ENCODE data around the gene TXNRD1. TPM values are rescaled to one million over a fixed set of nuclear protein-coding genes. Genes with fewer than 3 reads are reported as not detected.

Gene TXNRD1
- total RNA-seq, 4 donors from 2014 or later, result 170 to 313 (median 247) TPM

DNA sequence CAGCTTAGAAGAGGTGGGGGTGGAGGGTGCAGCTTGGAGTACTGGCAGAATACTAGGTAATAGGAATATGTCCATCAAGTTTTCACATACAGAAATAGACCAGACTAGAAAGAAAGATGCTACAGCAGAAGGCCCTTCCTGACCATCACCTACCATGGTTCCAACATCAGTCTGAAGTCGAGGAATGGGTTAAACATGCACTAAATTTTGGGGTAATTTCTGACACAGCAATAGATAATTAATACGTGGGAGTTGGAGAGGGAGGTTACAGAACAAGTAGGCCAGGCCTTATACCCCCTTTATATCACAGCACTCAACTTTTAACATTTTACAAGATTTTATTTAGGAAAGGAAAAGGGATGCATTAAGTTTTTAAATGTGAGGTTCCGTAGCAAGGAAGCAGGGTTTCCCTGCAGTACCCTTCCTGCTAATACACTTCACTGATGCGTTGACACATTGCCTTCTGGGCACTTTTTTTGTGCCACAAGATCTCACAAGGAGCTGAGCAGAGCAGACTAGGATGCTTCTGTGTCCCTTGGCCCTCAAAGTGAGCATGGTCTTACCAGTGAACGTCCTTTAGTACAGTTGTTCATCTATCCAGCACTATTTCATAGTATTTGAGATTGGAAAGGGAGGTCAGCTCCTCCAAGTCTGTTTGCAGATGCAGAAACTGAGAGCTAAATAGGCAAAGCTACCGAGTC lies 138.7 kb downstream of the TXNRD1 start:
- ATAC-seq (ENCODE audit: low FRiP score) (no peak), DNase-seq (ENCODE audit: low spot score) (no peak)
- TF ChIP-seq, protein P1, sequence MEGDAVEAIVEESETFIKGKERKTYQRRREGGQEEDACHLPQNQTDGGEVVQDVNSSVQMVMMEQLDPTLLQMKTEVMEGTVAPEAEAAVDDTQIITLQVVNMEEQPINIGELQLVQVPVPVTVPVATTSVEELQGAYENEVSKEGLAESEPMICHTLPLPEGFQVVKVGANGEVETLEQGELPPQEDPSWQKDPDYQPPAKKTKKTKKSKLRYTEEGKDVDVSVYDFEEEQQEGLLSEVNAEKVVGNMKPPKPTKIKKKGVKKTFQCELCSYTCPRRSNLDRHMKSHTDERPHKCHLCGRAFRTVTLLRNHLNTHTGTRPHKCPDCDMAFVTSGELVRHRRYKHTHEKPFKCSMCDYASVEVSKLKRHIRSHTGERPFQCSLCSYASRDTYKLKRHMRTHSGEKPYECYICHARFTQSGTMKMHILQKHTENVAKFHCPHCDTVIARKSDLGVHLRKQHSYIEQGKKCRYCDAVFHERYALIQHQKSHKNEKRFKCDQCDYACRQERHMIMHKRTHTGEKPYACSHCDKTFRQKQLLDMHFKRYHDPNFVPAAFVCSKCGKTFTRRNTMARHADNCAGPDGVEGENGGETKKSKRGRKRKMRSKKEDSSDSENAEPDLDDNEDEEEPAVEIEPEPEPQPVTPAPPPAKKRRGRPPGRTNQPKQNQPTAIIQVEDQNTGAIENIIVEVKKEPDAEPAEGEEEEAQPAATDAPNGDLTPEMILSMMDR (IDR thresholded peaks at IDR 0.05), result no peak

DNA sequence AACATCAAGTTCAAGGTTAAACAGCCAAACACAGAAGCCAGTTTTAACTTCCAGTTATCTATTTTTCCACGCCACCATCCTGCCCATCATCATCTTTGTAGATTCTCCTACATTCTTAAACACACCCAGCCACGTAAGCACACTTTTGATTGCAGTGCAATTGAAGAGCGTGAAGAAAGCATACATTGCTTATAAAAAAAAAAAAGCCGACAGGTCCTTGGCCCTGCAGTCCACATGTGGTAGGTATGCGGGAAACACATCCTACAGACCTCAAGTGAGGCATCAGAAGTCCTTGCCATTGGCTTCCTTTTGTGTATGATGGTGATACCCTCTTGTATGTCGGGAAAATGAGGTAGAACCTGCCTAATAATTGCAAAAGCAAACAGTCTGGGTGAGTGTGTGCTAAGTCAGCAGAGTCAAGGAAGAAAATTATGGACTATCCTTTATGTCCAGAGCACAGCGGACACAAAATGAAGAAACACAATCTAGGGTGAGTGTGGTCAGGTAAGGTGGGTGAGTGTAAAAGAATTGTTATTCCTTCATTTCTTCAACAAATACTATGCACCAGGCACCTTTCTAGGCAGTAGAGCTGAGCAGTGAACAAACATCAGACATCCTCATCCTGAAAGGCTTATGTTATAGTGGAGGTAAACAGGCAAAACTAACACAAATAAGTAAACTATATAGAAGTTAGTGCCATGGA lies 139.4 kb downstream of the TXNRD1 start:
- TF ChIP-seq, protein P1 (IDR thresholded peaks at IDR 0.05), result no peak
- ATAC-seq (ENCODE audit: low FRiP score) (no peak), DNase-seq (ENCODE audit: low spot score) (no peak)

DNA sequence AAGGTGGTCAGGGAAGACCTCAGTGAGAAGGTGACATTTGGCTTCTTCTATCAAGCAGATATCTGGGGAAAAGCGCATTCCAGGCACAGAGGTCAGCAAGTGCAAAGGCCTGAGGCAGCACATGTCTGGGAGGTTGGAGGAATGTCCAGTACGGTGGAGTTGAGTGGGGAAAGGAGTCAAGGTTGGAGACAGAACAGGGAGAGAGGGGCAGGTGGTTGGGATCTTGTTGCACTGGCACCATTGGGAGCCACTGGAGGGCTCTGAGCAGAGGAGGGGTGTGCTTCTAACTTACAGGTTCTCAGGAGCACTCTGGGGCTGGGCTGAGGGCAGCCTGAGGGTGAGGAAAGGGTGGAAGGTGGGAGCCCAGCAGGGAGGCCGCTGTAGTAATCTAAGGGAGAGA lies 140.1 kb downstream of the TXNRD1 start:
- ATAC-seq (ENCODE audit: low FRiP score), result no peak
- TF ChIP-seq, protein P1 (IDR thresholded peaks at IDR 0.05), result no peak
- DNase-seq (ENCODE audit: low spot score), result no peak

DNA sequence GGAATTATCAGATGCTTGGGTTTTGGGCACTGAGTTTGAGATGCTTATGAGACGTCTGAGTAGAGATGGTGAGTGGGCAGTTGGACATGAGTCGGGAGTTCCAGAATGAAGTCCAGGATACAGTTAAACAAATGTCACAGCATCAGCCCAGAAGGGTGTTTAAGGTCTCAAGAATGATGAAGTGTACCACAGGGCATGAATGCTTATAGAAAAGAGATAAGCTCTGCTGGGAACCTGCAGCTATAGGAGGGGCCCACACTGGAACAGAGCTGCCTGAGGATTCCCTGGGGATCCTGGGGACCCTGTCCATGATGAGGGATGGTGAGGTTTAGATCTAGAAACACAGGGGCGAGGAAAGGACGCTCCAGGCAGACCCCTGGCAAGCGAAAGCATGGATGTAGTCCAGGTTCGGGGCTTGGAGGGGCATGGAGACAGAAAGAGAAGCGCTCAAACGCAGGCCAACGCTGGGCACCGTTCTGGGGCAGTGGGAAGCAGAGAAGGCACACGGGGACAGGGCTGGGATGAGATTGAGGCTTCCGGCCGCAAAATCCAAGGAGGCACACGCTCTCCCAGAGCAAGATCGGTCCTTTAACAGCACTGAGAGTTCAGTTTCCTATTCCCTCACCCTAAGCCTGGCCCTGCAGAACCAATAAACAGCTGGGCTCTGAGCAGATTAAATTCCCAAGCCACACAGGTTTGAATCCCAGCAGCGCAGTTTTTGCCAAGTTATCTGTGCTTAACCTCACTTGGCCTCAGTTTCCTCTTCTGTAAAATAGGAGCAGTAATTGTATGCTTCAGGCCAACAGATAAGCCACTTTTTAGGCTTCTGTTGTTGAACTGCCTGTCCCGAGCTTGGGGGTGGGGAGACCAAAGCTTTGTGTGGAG lies 140.9 kb downstream of the TXNRD1 start:
- no peak for DNase-seq (ENCODE audit: low spot score)
- ATAC-seq (ENCODE audit: low FRiP score), result no peak
- TF ChIP-seq, protein P1 (IDR thresholded peaks at IDR 0.05), result no peak

DNA sequence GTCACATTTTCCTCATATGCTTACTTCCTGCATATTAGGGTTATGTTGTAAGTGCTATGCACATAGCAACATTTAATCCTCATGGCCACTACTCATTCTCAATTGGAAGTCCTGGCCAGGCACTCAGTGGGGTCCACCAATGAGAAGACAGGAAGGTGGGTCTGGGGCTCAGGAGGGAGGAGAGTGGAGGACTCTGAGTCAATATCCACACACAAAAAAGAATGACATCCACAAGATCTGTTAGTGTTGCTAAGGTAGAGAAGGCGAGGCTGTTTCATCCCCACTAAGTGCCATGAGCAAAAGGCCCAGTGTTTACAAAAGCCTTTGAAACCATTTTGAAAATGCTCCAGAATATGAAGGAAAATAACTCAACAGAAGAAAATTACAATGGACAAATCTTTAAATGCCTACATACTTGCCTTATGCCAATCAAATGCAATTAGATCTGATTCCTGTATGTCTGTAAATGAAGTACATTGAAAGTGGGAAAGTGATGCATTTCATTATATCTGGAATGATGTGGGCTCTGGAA lies 141.9 kb downstream of the TXNRD1 start:
- DNase-seq (ENCODE audit: low spot score) (no peak), ATAC-seq (ENCODE audit: low FRiP score) (no peak)
- TF ChIP-seq, protein P1 (IDR thresholded peaks at IDR 0.05), result no peak

DNA sequence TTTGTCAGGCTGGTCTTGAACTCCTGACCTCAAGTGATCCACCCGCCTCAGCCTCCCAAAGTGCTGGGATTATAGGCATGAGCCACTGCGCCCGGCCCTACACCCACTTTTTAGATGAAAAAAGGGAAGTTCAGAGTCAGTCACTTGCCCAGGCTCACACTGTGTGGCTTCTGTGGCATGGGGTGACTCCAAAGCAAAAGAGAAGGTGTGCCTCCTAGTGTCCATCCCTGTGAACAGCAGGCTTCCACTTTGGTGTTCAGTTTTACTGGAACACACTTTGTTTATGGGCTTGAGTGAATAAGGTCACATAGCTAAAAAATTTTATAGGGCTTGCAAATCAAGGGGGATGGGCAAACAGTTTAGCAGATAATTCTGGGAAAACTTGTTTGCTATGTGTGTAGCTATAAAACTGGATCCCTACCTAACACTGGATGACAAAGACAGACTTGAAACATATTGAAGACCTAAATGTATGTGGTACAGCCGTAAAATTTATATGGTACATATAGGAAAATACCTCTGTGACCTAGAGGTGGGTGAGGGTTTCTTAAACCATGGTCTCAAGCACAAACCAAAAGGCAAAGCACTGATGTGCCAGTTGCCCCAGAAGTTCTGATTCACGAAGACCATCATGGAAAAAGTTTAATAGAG lies 142.9 kb downstream of the TXNRD1 start:
- TF ChIP-seq, protein P1 (IDR thresholded peaks at IDR 0.05), result peak in 2 of 3 donors; percentile 2 to 54
- ATAC-seq (ENCODE audit: low FRiP score) (peak; percentile 25), DNase-seq (ENCODE audit: low spot score) (no peak)
